HG03575 (cell line): ENCODE measurements around the gene ITGB5.

Experiments used
- ATAC-seq: cut with Tn5 transposase; IDR thresholded peaks from one replicate; pipeline ENCODE4 v1.9.1; 2021; ENCODE audit not compliant: unreplicated experiment, insufficient number of reproducible peaks, low FRiP score; ENCODE audit errors: extremely low read depth

ITGB5 gene

GRCh38 chr3:124747111-124747981 lies 139.8 kb downstream of the ITGB5 start:
- ATAC-seq = no peak

GRCh38 chr3:124745756-124746155 lies 141.4 kb downstream of the ITGB5 start:
- no peak for ATAC-seq

GRCh38 chr3:124741027-124741426 lies 146.1 kb downstream of the ITGB5 start:
- no peak for ATAC-seq

- ATAC-seq = no peak
These were observed 155.4 kb downstream of the ITGB5 start for GRCh38 chr3:124731760-124732159.

- no peak for ATAC-seq
These were observed 156.2 kb downstream of the ITGB5 start for GRCh38 chr3:124730941-124731297.

GRCh38 chr3:124730129-124730940 lies 156.8 kb downstream of the ITGB5 start, which contains the start of gene UMPS:
Gene UMPS, plus strand, starts transcription at chr3:124730452. Its CDS starts 20 bp downstream, at chr3:124730472.
- ATAC-seq = no peak

- ATAC-seq = no peak
These were observed 164.6 kb downstream of the ITGB5 start for GRCh38 chr3:124722589-124722988.

GRCh38 chr3:124714223-124714853 lies 172.8 kb downstream of the ITGB5 start:
- ATAC-seq = no peak
